Effector CD4-positive, alpha-beta T cell (primary cell): ENCODE measurements around the gene APMAP.
"Not testable (repeated sequence)": the region's sequence is repeated elsewhere in the genome, so short reads cannot be mapped to it uniquely, and the experiment has no call there.

Source experiments
- DNase-seq: peaks from one replicate; pipeline ENCODE4 v3.0.0-alpha.2; 2020

APMAP gene

GRCh38 chr20:24929867-24930723 is 62.5 kb downstream of the APMAP start:
- DNase-seq = not testable (repeated sequence)

DNA sequence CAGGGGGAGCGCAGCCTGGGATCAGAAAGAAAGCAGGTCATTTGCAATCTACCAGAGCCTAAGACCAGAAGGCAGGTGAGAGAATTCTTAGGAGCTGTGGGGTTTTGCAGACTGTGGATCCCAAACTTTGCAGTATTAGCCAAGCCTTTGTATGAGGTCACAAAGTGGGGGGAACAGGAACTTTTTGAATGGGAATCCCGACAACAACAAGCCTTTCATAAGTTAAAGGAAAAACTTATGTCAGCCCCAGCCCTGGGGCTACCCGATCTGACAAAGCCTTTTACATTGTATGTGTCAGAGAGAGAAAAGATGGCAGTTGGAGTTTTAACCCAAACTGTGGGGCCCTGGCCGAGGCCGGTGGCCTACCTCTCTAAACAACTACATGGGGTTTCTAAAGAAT is 63.3 kb downstream of the APMAP start:
- not testable (repeated sequence) for DNase-seq

GRCh38 chr20:24920706-24921105 is 71.8 kb downstream of the APMAP start:
- DNase-seq = not testable (repeated sequence)

DNA sequence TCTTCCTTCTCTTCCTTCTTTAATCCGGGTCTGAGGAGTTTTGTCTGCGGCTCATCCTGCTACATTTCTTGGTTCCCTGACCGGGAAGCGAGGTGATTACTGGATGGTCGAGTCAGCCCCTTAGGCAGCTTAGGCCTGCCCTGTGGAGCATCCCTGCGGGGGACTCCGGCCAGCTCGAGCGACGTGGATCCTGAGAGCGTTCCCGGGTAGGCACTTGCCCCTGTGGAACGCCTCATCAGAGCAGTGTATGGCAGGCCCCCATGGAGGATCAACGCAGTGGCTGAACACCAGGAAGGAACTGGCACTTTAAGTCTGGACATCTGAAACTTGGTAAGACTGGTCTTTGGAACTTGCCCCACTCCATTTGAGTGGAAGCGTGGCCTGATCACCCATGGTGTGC is 72.9 kb downstream of the APMAP start:
- not testable (repeated sequence) for DNase-seq

DNA sequence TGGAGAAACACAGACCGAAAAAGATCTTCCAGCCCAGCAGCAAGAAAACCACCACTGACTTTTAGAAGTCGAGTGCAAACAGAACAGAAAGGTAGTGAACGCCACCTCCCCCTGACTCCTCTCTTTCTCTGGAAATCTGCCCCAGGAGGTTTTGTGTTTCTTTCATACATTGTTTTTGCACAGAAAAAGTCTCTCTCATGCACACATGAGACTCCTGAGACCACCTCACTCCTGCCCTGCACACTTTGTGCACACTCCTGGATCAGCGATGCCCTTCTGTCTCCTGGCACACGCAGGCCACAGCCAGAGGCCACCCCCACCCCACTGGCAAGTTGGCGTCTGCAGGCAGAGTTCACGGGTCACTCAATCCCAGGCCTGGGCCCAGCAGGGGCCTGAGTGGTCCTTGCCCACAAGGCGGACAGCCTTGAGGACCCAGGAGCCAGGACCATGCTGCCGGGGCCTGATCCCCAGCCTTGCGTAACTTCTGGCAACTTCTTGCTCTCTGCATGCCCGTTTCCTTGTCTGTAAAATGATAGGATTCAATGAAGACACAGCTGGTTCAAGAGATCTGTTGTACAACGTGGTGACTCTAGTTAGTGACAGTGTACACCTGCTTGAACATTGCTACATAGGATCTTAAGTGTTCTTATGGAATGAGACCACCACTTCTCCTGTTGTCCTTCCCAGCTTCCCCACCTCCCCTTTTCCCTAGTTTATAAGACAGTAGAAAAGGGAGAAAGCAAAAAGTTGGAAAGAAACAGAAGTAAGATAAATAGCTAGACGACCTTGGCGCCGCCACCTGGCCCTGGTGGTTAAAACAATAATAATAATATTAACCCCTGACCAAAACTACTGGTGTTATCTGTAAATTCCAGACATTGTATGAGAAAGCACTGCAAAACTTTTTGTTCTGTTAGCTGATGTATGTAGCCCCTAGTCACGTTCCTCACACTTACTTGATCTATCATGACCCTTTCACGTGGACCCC is 73.7 kb downstream of the APMAP start:
- DNase-seq = no peak

- DNase-seq = peak; percentile 18
Measured at GRCh38 chr20:24917797-24918578, 74.6 kb downstream of the APMAP start.

DNA sequence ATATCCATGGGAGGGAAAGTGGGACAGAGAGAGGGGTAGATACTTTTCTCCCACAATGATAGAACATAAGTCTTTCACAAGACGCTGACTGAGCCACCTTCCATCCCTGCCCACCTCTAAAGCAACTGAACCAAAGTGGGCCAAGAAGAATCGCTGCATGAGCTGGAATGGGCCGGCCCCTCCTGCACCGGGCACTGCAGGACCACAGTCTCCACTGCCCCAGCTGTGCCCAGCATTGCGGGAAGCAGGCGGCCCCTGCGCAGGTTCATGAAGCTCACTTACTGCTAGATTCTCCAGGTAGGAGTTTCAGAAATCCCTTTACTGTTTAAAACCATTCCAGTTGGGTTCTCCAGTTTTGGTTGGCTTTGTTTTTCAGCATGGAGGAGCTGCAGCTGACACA is 75.5 kb downstream of the APMAP start:
- no peak for DNase-seq

GRCh38 chr20:24916412-24916811 is 76.1 kb downstream of the APMAP start:
- DNase-seq = no peak

DNA sequence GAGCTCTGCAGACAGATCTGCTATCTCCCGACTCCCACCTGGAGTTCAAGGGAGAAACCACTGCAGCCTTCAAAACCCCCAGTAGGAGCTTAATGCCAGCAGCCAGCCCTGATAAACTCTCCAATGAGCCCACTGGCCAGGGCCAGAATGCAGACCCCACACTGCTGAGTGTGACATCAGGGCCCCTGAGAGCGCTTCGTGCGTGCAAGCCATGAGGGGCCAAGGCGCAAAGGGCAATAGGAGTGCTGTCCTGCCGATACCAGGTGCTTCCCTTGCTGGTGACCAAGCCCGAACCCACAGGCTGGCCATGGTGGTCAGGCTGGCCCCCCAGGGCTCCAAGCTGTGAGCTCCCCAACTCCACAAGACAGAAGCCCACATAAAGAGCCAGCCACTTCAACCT is 76.7 kb downstream of the APMAP start:
- no peak for DNase-seq

DNA sequence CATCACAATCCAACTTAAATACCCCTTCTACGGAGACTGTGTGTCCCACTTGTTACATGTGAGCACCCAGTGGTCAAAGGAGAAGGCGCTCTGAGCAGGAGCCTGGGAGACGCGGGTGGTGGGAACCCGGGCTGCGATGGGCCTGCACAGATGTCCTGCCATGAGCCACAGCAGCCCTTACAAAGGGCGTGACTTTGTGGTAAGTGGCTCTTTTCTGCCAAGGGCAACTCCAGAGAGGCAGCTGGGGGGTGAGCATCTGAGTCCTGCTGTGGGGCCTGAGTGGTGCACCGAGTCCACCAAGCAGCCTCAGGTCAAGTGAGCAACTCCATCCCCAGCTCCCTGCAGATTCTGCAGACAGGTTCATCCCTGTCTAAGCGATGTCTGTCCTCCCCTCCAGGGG is 77.1 kb downstream of the APMAP start:
- no peak for DNase-seq

DNA sequence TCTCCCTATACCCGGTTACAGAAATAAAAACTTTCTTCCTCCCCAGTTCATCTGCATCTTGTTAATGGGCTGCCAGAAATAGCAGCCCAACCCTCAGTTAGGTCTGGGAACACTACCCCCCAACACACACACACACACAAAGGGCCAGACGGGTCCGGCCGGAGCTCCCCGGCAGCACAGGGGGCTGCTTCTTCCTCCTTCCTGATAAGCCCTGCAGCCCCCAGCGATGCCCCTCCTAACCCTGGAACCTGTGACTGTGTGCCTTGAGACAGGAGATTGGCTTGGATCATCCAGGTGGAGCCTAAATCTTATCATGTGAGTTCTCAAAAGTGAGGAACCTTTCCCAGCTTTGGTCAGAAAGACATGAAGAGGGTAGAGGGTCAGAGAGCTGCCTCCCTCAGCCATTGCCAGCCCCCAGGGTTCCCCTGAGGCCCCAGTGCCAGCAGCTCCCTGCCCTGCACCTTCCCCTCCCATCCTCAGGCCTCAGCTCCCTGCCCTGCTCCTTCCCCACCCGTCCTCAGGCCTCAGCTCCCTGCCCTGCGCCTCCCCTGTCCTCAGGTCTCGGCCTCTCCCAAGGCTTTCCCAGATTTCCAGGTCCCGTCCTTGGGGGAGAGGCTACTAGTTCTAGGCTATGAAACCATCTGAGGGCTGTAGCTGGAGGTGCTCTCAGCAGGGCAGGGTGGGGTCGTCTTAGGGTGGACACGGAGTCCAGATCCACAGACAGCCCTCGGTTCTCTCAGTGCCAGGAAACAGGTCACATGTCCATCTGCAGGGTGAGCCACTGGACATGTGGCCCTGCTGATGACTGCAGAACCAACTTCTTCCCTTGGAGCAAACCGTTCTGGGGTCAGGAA is 77.9 kb downstream of the APMAP start:
- DNase-seq = no peak

DNA sequence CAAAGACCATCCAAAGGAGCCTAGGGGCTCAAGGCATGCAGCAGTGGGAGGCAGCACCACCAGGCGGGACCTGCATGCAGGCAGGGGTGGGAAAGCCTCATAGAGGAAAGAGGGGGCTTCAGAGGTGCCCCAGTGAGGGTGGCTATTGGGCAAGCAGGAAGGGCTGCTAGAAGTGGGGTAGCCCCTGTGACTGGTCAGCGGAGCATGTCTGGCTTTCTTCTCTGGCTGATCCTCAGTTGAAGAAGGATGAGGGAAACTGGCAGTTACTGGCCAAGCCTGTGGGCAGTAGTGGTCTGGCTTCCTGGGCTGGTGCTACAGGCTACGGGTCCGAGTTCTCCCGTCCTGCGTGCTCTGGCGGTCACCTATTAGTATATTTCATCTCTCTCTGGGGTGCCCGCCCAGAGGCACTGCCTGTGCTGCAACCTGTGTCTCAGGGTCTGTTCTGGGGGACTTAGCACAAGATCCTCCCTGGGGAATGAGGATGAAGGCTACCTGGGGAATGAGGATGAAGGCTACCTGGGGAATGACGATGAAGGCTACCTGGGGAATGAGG is 79.4 kb downstream of the APMAP start:
- DNase-seq = no peak
